SK-N-SH (cell line): ENCODE measurements around the gene TNFAIP8L3. TPM values are rescaled to one million over a fixed set of nuclear protein-coding genes. Genes with fewer than 3 reads are reported as not detected.

ENCODE experiments used
- CTCF ChIA-PET: fragments of 300-600, 350-600 bp; formaldehyde crosslinking; extraction: SDS; loops from one replicate; lab custom pipeline; 2021; lab: Yijun Ruan, JAX
- POLR2A ChIA-PET: fragments of 350-600 bp; sonication (Branson Sonifier 250); formaldehyde crosslinking; extraction: SDS; loops from one replicate; lab custom pipeline; 2020; ENCODE audit warnings: antibody characterized with exemption, inconsistent platforms; lab: Yijun Ruan, JAX
- DNase-seq: peaks from one replicate; pipeline ENCODE4 v3.0.0; 2012
- H2AFZ ChIP-seq: fragments of 200-600 bp; sonication (generic); 2 replicates; pipeline ENCODE4 v1.8.1; 2016; ENCODE audit warnings: antibody characterized with exemption, mild to moderate bottlenecking, low read depth
- H3F3A ChIP-seq: fragments of 200-600 bp; sonication (generic); replicated peaks from 2 replicates; pipeline ENCODE3; 2016; ENCODE audit warnings: antibody characterized with exemption, mild to moderate bottlenecking; ENCODE audit not compliant: insufficient read depth
- H3K27ac ChIP-seq, 2 experiments: fragments of 200-500 bp in 1 of 2; fragments of 200-600 bp in 1 of 2; sonication (Bioruptor generic) in 1 of 2; sonication (generic), shearing (Covaris generic) in 1 of 2; 2 replicates each; pipeline versions ENCODE4 v1.5.1 to v1.6.1; 2014 to 2016; ENCODE audit warnings: low read depth in 2 of 2, inconsistent platforms in 1 of 2, low read length in 1 of 2, mild to moderate bottlenecking in 1 of 2, mixed read lengths in 1 of 2
- H3K27me3 ChIP-seq: fragments of 200-600 bp; sonication (generic), shearing (Covaris generic); 2 replicates; pipeline ENCODE4 v1.6.1; 2016; ENCODE audit warnings: mixed run types; ENCODE audit not compliant: insufficient read depth
- H3K36me3 ChIP-seq, 2 experiments: fragments of 200-500 bp in 1 of 2; fragments of 200-600 bp in 1 of 2; sonication (Bioruptor generic) in 1 of 2; sonication (generic) in 1 of 2; replicated peaks in 1 of 2; 2 replicates each; pipeline versions ENCODE3 to v1.5.1; 2014 to 2016; ENCODE audit warnings: low read length in 1 of 2, mild to moderate bottlenecking in 1 of 2; ENCODE audit not compliant: insufficient read depth in 2 of 2, control insufficient read depth in 1 of 2
- H3K4me1 ChIP-seq, 2 experiments: fragments of 200-500 bp in 1 of 2; fragments of 200-600 bp in 1 of 2; sonication (Bioruptor generic) in 1 of 2; sonication (generic), shearing (Covaris generic) in 1 of 2; 2 replicates each; pipeline versions ENCODE4 v1.5.1 to v1.6.1; 2014 to 2016; ENCODE audit warnings: low read depth in 1 of 2, low read length in 1 of 2, mixed run types in 1 of 2; ENCODE audit not compliant: insufficient read depth in 2 of 2, control insufficient read depth in 1 of 2
- H3K4me2 ChIP-seq: fragments of 200-600 bp; sonication (generic), shearing (Covaris generic); 2 replicates; pipeline ENCODE4 v1.6.1; 2017; ENCODE audit warnings: mixed run types
- H3K4me3 ChIP-seq, 2 experiments: fragments of 200-500 bp in 1 of 2; fragments of 200-600 bp in 1 of 2; sonication (Bioruptor generic) in 1 of 2; sonication (generic), shearing (Covaris generic) in 1 of 2; 2 replicates each; pipeline versions ENCODE4 v1.5.1 to v1.8.1; 2014 to 2016; ENCODE audit warnings: low read depth in 2 of 2, inconsistent platforms in 1 of 2, low read length in 1 of 2, mild to moderate bottlenecking in 1 of 2, mixed read lengths in 1 of 2, moderate library complexity in 1 of 2
- H3K79me2 ChIP-seq: fragments of 200-600 bp; sonication (generic); 2 replicates; pipeline ENCODE4 v1.8.1; 2017; ENCODE audit warnings: mild to moderate bottlenecking; ENCODE audit not compliant: insufficient read depth
- H3K9ac ChIP-seq: fragments of 200-600 bp; sonication (generic); 2 replicates; pipeline ENCODE4 v1.6.1; 2017; ENCODE audit warnings: mixed run types
- H3K9me2 ChIP-seq: fragments of 200-600 bp; sonication (generic); 2 replicates; pipeline ENCODE4 v1.6.1; 2017; ENCODE audit warnings: mixed run types
- H3K9me3 ChIP-seq: fragments of 200-600 bp; sonication (generic); 2 replicates; pipeline ENCODE4 v1.6.1; 2017; ENCODE audit warnings: mixed run types, mild to moderate bottlenecking, moderate library complexity
- H4K20me1 ChIP-seq: fragments of 200-600 bp; sonication (generic); 2 replicates; pipeline ENCODE4 v1.6.1; 2017; ENCODE audit warnings: mild to moderate bottlenecking, mixed run types; ENCODE audit not compliant: insufficient read depth
- CHD2 ChIP-seq: fragments of 150-350 bp; IDR thresholded peaks from 2 replicates; pipeline ENCODE4 v1.6.1; 2018; ENCODE audit warnings: low read length; ENCODE audit not compliant: partially characterized antibody
- EP300 ChIP-seq, 2 experiments: IDR thresholded peaks; 2 replicates each; pipeline versions ENCODE4 v1.4.0 to v1.6.1; 2012; ENCODE audit warnings: borderline replicate concordance in 1 of 2, low read depth in 1 of 2, low read length in 1 of 2
- FOXJ3 ChIP-seq: sonication (generic); formaldehyde crosslinking; IDR thresholded peaks from 2 replicates; pipeline ENCODE4 v1.5.1; 2020; ENCODE audit warnings: mild to moderate bottlenecking, missing genetic modification reagents
- GATA2 ChIP-seq: sonication (generic); formaldehyde crosslinking; IDR thresholded peaks from 2 replicates; pipeline ENCODE4 v1.5.0; 2020; ENCODE audit warnings: mild to moderate bottlenecking, missing genetic modification reagents
- JUND ChIP-seq: IDR thresholded peaks from 2 replicates; pipeline ENCODE4 v1.4.0; 2012
- MEF2A ChIP-seq: IDR thresholded peaks from 2 replicates; pipeline ENCODE4 v1.4.0; 2012; ENCODE audit warnings: low read depth, borderline replicate concordance
- MXI1 ChIP-seq: IDR thresholded peaks from 2 replicates; pipeline ENCODE4 v1.6.1; 2012; ENCODE audit warnings: mild to moderate bottlenecking, low read depth, low read length, improper control_type of control experiment
- NFIC ChIP-seq: IDR thresholded peaks from 2 replicates; pipeline ENCODE4 v1.4.0; 2012; ENCODE audit warnings: borderline replicate concordance
- NRF1 ChIP-seq: IDR thresholded peaks from 2 replicates; pipeline ENCODE4 v1.6.1; 2012; ENCODE audit warnings: low read depth, mild to moderate bottlenecking, low read length
- POLR2AphosphoS5 ChIP-seq: IDR thresholded peaks from 2 replicates; pipeline ENCODE4 v1.6.1; 2012; ENCODE audit warnings: low read depth, low read length
- RCOR1 ChIP-seq: fragments of 150-350 bp; IDR thresholded peaks from 2 replicates; pipeline ENCODE4 v1.6.1; 2017; ENCODE audit warnings: antibody characterized with exemption, low read length
- RXRA ChIP-seq: IDR thresholded peaks from 2 replicates; pipeline ENCODE4 v1.4.0; 2012; ENCODE audit warnings: low read depth, mild to moderate bottlenecking, borderline replicate concordance
- SIN3A ChIP-seq: IDR thresholded peaks from 2 replicates; pipeline ENCODE4 v1.6.1; 2012; ENCODE audit warnings: low read depth, mild to moderate bottlenecking, low read length, moderate library complexity, borderline replicate concordance
- SMC3 ChIP-seq: IDR thresholded peaks from 2 replicates; pipeline ENCODE4 v1.6.1; 2012; ENCODE audit warnings: low read depth, low read length, improper control_type of control experiment
- TAF1 ChIP-seq: IDR thresholded peaks from 2 replicates; pipeline ENCODE4 v1.6.1; 2012; ENCODE audit warnings: low read depth, mild to moderate bottlenecking, low read length, moderate library complexity, borderline replicate concordance
- TEAD4 ChIP-seq: IDR thresholded peaks from 2 replicates; pipeline ENCODE4 v1.4.0; 2012; ENCODE audit warnings: mild to moderate bottlenecking, borderline replicate concordance; ENCODE audit not compliant: insufficient read depth
- USF2 ChIP-seq: fragments of 150-350 bp; IDR thresholded peaks from 2 replicates; pipeline ENCODE4 v1.6.1; 2017; ENCODE audit warnings: antibody characterized with exemption, low read length, low read depth, borderline replicate concordance
- WGBS: methylation state at CpG from one replicate; pipeline ENCODE4 v1.1.6; 2017; ENCODE audit warnings: low lambda C conversion rate; 5-methylcytosine and 5-hydroxymethylcytosine counted together
- polyA plus RNA-seq, 3 experiments: library from polyadenylated mRNA; depleted of rRNA; stranded (reverse); fragments of >200 nt; gene quantifications; 2 replicates each; pipeline ENCODE4 v1.2.3, GENCODE V29; 2012
- TF ChIP-seq, protein P1 (sequence below): IDR thresholded peaks from 2 replicates; pipeline ENCODE4 v1.4.0; 2012; ENCODE audit warnings: low read depth, borderline replicate concordance
- TF ChIP-seq, protein P2 (sequence below): IDR thresholded peaks from 2 replicates; pipeline ENCODE4; 2012

Gene TNFAIP8L3
- polyA plus RNA-seq, 1 of the 3 experiments (the other 2 are of a cell fraction), result 0.08 TPM

- ChIA-PET POLR2A (no interaction called here), CTCF (interaction anchor here (1.4 kb wide), 1 partner anchor 15 kb away, joined by 3 read pairs; no protein-coding TSS in a partner anchor)
- no peak for DNase-seq
- Histone ChIP-seq H3K36me3 (no peaks in the 10 kb centered on the region), H3K9ac (no peak overlapping the region), H3K9me2 (no peaks in the 10 kb centered on the region), H3K27me3 (no peaks in the 10 kb centered on the region), H3K4me1 (peaks cover 0 to 3% of the 10 kb centered on the region in 2 experiments; a peak in 2 of 4 replicates), H3K9me3 (no peaks in the 10 kb centered on the region), H4K20me1 (no peaks in the 10 kb centered on the region), H3F3A (no peaks in the 10 kb centered on the region), H3K4me2 (no peak overlapping the region), H2AFZ (no peak overlapping the region), H3K79me2 (no peaks in the 10 kb centered on the region), H3K4me3 (no peak overlapping the region), H3K27ac (no peak overlapping the region)
- no peak for TF ChIP-seq MEF2A
- TF ChIP-seq RCOR1, result no peak
- TF ChIP-seq TAF1, result no peak
- TF ChIP-seq, protein P1, sequence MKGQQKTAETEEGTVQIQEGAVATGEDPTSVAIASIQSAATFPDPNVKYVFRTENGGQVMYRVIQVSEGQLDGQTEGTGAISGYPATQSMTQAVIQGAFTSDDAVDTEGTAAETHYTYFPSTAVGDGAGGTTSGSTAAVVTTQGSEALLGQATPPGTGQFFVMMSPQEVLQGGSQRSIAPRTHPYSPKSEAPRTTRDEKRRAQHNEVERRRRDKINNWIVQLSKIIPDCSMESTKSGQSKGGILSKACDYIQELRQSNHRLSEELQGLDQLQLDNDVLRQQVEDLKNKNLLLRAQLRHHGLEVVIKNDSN, result no peak
- TF ChIP-seq TEAD4, result no peak
- TF ChIP-seq EP300 (IDR thresholded peaks at IDR 0.05; ENCODE audit: borderline replicate concordance in 1 of 2, low read depth in 1 of 2, low read length in 1 of 2), result no peak
- no peak for TF ChIP-seq MXI1
- TF ChIP-seq, protein P2, sequence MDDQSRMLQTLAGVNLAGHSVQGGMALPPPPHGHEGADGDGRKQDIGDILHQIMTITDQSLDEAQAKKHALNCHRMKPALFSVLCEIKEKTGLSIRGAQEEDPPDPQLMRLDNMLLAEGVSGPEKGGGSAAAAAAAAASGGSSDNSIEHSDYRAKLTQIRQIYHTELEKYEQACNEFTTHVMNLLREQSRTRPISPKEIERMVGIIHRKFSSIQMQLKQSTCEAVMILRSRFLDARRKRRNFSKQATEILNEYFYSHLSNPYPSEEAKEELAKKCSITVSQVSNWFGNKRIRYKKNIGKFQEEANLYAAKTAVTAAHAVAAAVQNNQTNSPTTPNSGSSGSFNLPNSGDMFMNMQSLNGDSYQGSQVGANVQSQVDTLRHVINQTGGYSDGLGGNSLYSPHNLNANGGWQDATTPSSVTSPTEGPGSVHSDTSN, result no peak
- TF ChIP-seq RXRA, result no peak
- no peak for TF ChIP-seq JUND
- no peak for TF ChIP-seq NFIC
- no peak for TF ChIP-seq POLR2AphosphoS5
- 68% methylated on average over 4 of the region's 4 CpGs for WGBS
These were observed 69.8 kb downstream of the TNFAIP8L3 start for GRCh38 chr15:51024735-51025453.

- ChIA-PET CTCF (no interaction called here), POLR2A (no interaction called here)
- no peak overlapping the region for H2AFZ ChIP-seq
- no peaks in the 10 kb centered on the region for H3F3A ChIP-seq
- H3K9ac ChIP-seq, result no peak overlapping the region
- DNase-seq, result no peak
- no peak overlapping the region for H3K4me3 ChIP-seq
- H3K27ac ChIP-seq, result no peak overlapping the region
- 0 out of 2 replicates have a peak, but pooled peaks cover 2% of the 10 kb centered on the region for H3K9me2 ChIP-seq
- H3K4me1 ChIP-seq, result peaks cover 0 to 3% of the 10 kb centered on the region in 2 experiments; a peak in 2 of 4 replicates
- WGBS, result 58% methylated on average over 1 of the region's 1 CpG
- H3K79me2 ChIP-seq, result no peaks in the 10 kb centered on the region
- H3K9me3 ChIP-seq, result no peaks in the 10 kb centered on the region
- no peaks in the 10 kb centered on the region for H3K27me3 ChIP-seq
- H4K20me1 ChIP-seq, result no peaks in the 10 kb centered on the region
- H3K36me3 ChIP-seq, result no peaks in the 10 kb centered on the region
- no peak overlapping the region for H3K4me2 ChIP-seq
- TF ChIP-seq USF2, result no peak
- no peak for TF ChIP-seq RXRA
- TF ChIP-seq TAF1, result no peak
- no peak for TF ChIP-seq CHD2
- TF ChIP-seq NRF1, result no peak
- TF ChIP-seq GATA2, result no peak
- TF ChIP-seq, protein P1, result no peak
- TF ChIP-seq SIN3A, result no peak
- no peak for TF ChIP-seq MEF2A
- TF ChIP-seq MXI1, result no peak
- TF ChIP-seq SMC3, result no peak
- TF ChIP-seq FOXJ3 (CRISPR knock-in tag), result no peak
These were observed 71.2 kb downstream of the TNFAIP8L3 start for GRCh38 chr15:51023499-51023898.
